ENCODE measurements around the gene PPP6R2. TPM values are rescaled to one million over a fixed set of nuclear protein-coding genes. Genes with fewer than 3 reads are reported as not detected.

Gene PPP6R2
- total and polyA plus RNA-seq, 9 of the 15 experiments (the other 6 are each of a cell fraction or from before 2014, with no cell fraction given), result 0.32 to 39.8 (median 21.4) TPM

DNA sequence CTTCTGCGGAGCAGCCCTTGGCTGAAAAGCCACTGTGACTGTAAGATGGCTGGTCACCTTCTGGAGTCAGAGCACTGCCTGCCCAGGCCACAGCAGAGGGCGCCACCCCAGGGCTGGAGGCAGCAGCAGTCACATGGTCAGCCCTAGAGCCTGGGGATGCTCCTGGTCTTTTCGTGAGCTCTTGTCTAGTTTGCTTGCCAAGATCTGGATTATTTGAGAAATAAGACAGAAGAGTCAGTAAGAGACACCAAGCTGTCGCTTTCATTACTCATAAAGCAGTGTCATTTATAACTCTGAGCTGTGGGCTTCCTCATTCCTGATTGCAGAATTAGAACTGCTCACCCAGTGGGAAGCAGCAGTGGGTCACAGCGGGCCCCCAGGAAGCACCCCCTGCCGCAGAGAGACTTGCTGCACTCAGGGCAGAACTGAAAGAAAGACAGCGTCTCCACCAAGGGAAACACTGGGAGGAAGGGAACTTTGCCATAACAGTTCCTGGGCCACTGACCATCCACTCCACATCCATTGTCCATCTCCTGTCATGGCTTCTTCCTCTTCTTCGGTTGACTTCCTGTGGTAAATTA, 56.7 kb downstream of the PPP6R2 start (continued):
- TF ChIP-seq CTCFL (IDR thresholded peaks at IDR 0.05; ENCODE audit: borderline replicate concordance, insufficient read depth, low read depth, low read length, poor library complexity, severe bottlenecking) (peak; percentile 86), MITF (IDR thresholded peaks at IDR 0.05) (peak; percentile 60; the same call in 1 of the 2 replicates), ZNF263 (CRISPR knock-in tag; IDR thresholded peaks at IDR 0.05; ENCODE audit: borderline replicate concordance) (no peak), NCOR1 (IDR thresholded peaks at IDR 0.05) (no peak)
- TF ChIP-seq, protein P1, sequence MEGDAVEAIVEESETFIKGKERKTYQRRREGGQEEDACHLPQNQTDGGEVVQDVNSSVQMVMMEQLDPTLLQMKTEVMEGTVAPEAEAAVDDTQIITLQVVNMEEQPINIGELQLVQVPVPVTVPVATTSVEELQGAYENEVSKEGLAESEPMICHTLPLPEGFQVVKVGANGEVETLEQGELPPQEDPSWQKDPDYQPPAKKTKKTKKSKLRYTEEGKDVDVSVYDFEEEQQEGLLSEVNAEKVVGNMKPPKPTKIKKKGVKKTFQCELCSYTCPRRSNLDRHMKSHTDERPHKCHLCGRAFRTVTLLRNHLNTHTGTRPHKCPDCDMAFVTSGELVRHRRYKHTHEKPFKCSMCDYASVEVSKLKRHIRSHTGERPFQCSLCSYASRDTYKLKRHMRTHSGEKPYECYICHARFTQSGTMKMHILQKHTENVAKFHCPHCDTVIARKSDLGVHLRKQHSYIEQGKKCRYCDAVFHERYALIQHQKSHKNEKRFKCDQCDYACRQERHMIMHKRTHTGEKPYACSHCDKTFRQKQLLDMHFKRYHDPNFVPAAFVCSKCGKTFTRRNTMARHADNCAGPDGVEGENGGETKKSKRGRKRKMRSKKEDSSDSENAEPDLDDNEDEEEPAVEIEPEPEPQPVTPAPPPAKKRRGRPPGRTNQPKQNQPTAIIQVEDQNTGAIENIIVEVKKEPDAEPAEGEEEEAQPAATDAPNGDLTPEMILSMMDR (IDR thresholded peaks at IDR 0.05 in 2 of 3, conservative IDR thresholded peaks at IDR 0.05 in 1 of 3; ENCODE audit: insufficient read depth in 2 of 3, low read depth in 1 of 3, low read length in 3 of 3), result peak; percentile 48 to 59 (median 55); a peak in 5 of 6 replicates
